ENCODE results near the gene JAM3.

The JAM3 gene

GRCh38 chr11:134040386-134041302 lies 28.2 kb upstream of the JAM3 start:
- DNase-seq = no peak

GRCh38 chr11:134041349-134041748 lies 27.5 kb upstream of the JAM3 start:
- no peak for DNase-seq

- no peak for DNase-seq
These were observed 26.8 kb upstream of the JAM3 start for GRCh38 chr11:134041791-134042696.

GRCh38 chr11:134043821-134044420 lies 25.0 kb upstream of the JAM3 start:
- DNase-seq = no peak

GRCh38 chr11:134044514-134045284 lies 24.2 kb upstream of the JAM3 start:
- DNase-seq = no peak

- DNase-seq = no peak
These were observed 22.9 kb upstream of the JAM3 start for GRCh38 chr11:134045799-134046635.

- no peak for DNase-seq
These were observed 22.0 kb upstream of the JAM3 start for GRCh38 chr11:134046681-134047449.

GRCh38 chr11:134047586-134047999 lies 21.3 kb upstream of the JAM3 start:
- DNase-seq = peak; percentile 88

- no peak for DNase-seq
These were observed 20.8 kb upstream of the JAM3 start for GRCh38 chr11:134048028-134048427.

GRCh38 chr11:134049303-134049702 lies 19.6 kb upstream of the JAM3 start:
- no peak for DNase-seq

- DNase-seq = peak; percentile 33
These were observed 18.1 kb upstream of the JAM3 start for GRCh38 chr11:134050541-134051383.

- no peak for DNase-seq
These were observed 16.4 kb upstream of the JAM3 start for GRCh38 chr11:134052395-134052987.

GRCh38 chr11:134052988-134053945 lies 15.6 kb upstream of the JAM3 start:
- no peak for DNase-seq

GRCh38 chr11:134055029-134055428 lies 13.8 kb upstream of the JAM3 start:
- DNase-seq = no peak

- DNase-seq = no peak
These were observed 8.6 kb upstream of the JAM3 start for GRCh38 chr11:134060316-134060715.

GRCh38 chr11:134062265-134063123 lies 6.4 kb upstream of the JAM3 start:
- DNase-seq = no peak

GRCh38 chr11:134063124-134063495 lies 5.8 kb upstream of the JAM3 start:
- no peak for DNase-seq
